Astrocyte of the spinal cord (primary cell): ENCODE results near the gene GALNT12.

Experiments
- DNase-seq: peaks from one replicate; pipeline ENCODE4 v3.0.0; 2011; ENCODE audit warnings: low read depth, low spot score
- H3K4me3 ChIP-seq: 2 replicates; pipeline ENCODE4 v1.5.1; 2011; ENCODE audit warnings: low read depth, mild to moderate bottlenecking, low read length, moderate library complexity
- in situ Hi-C: cut with HindIII; loops from 2 replicates; pipeline ENCODE4 v1.10.0; 2017; ENCODE audit warnings: low sequenced_read_pairs
- TF ChIP-seq, protein P1 (sequence below): IDR thresholded peaks from 2 replicates; pipeline ENCODE4 v1.5.1; 2012; ENCODE audit warnings: low read depth, mild to moderate bottlenecking, low read length, inconsistent platforms

Gene GALNT12

DNA sequence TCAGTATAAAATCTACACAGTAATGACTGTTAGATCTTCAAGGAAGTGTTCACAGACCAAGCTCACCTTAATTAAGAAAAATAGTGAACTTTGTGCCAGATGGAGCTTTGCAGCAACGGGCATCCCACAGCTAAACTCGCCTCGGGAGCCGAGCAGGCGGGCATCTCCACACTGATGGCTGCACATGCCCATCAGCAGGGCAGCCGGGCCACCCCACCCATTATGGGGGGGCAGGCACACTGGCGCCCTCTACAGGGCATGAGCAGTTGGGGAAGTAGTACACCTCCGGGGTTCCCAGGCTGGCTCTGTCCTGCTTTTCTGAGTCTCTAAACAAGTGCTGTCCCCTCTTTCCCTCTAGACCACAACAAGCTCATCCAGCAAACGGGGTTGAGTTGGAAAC lies 32.7 kb upstream of the GALNT12 start:
- no peak overlapping the region for H3K4me3 ChIP-seq
- in situ Hi-C loops, result no loop called here
- TF ChIP-seq, protein P1, sequence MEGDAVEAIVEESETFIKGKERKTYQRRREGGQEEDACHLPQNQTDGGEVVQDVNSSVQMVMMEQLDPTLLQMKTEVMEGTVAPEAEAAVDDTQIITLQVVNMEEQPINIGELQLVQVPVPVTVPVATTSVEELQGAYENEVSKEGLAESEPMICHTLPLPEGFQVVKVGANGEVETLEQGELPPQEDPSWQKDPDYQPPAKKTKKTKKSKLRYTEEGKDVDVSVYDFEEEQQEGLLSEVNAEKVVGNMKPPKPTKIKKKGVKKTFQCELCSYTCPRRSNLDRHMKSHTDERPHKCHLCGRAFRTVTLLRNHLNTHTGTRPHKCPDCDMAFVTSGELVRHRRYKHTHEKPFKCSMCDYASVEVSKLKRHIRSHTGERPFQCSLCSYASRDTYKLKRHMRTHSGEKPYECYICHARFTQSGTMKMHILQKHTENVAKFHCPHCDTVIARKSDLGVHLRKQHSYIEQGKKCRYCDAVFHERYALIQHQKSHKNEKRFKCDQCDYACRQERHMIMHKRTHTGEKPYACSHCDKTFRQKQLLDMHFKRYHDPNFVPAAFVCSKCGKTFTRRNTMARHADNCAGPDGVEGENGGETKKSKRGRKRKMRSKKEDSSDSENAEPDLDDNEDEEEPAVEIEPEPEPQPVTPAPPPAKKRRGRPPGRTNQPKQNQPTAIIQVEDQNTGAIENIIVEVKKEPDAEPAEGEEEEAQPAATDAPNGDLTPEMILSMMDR, result peak; percentile 74
- DNase-seq, result no peak

DNA sequence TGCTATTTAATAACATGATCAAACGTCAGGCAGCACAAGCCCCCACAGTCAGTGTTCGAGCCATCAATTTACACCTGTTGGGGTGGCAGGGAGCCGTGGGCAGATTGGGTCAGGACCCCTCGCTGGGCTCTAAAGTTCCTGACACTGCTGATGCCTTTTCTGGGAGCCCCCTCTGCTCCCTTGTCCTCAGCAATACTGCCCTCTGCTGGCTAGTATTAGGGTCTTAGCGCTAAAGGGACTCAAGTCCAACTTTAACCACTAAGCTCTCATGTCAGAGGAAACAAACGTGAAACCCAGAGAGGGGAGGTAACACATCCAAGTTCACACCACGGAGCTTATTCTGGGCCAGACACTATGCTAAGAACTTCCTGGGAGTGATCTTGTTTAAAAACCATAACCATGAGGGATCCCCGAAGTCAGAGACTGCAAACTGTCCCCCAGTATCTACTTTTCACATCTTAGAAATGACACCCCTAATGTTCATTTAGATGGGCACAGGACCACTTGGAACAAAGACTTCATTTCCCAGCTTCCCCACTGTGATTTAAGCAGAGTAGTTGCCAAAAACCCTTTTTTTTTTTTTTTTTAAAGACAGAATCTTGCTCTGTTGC lies 31.5 kb upstream of the GALNT12 start:
- no peak overlapping the region for H3K4me3 ChIP-seq
- TF ChIP-seq, protein P1, result peak; percentile 80
- DNase-seq, result peak; percentile 73
- in situ Hi-C loops, result no loop called here

DNA sequence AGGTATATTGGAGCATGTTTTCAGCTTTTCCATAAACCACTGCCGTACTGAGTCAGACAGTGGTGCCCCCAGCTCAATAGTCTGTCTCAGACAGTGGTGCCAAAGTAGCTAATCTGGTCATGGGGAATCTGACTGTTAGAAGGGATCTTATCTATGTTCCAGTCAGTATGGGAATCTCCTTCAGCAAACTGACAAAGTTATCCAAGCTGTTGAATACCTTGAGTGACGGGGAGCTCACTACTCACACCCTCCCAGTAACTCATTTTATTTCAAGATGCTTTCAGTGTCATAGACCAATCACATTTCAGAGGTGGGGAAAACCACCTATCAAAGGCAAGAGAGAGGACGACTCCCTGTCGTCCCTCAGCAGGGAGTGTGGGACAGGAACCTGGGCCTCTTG lies 29.9 kb upstream of the GALNT12 start:
- no peak overlapping the region for H3K4me3 ChIP-seq
- TF ChIP-seq, protein P1, result no peak
- in situ Hi-C loops, result no loop called here

DNA sequence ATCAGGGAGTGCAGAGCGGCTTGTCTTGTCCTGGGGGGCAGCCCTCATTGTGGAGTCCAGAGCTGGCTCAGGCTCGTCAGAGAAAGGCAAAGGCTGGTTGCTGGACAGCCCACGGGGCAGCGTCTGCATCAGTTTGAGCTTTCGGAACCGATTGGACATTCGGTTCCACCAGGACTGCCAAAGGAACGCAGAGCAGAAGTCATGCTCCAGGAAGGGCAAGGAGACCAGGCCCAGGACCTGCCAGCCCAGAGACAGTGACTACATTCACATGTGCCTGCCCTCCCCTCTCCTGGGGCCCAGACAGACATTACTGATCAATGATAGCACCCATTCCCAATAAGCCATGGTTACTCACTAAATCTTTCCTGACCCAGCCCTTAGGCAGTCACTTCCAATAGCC lies 29.2 kb upstream of the GALNT12 start:
- in situ Hi-C loops, result no loop called here
- TF ChIP-seq, protein P1, result no peak
- no peak for DNase-seq
- no peak overlapping the region for H3K4me3 ChIP-seq

More for the DNA sequence above, 29.9 kb upstream of the GALNT12 start:
- no peak for DNase-seq

DNA sequence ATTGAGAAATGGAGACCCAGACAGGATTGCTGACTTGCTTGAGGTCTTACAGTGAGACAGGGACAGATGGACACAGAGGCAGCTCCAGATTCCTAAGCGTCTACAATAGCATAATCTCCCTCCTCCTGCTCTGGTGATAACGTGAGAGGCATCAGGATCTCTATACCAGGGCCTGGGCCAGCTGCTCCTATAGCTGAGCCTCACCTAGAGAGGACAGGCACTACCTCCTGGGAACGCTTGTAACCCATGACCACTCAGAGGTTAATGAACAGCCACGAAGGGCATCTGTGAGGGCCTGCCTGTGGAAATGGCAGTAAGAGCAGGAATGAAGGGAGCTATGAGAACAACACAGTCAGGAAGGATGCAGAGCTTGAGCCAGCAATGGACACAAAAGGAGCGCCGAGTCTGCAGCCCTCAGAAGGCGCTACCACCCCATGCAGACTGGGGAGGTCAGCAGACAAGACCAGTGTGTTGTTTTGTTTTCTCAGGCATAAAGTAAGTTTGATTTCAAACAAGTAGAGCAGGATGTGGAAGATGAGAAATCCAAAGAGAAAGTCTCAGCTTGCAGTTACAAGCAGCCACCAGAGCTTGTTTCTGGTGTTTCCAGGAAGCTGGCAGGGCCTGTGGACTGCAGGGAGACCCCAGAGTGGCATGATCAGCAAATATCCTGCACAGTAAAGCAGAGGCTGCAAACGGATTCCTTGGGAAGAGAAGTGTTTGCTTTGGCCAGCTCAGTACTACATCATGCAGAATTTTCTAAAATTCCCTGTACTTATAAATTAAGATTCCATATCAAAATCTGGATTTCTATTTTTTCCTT lies 28.5 kb upstream of the GALNT12 start:
- H3K4me3 ChIP-seq, result no peak overlapping the region
- TF ChIP-seq, protein P1, result no peak
- in situ Hi-C loops, result no loop called here
- DNase-seq, result peak; percentile 35

DNA sequence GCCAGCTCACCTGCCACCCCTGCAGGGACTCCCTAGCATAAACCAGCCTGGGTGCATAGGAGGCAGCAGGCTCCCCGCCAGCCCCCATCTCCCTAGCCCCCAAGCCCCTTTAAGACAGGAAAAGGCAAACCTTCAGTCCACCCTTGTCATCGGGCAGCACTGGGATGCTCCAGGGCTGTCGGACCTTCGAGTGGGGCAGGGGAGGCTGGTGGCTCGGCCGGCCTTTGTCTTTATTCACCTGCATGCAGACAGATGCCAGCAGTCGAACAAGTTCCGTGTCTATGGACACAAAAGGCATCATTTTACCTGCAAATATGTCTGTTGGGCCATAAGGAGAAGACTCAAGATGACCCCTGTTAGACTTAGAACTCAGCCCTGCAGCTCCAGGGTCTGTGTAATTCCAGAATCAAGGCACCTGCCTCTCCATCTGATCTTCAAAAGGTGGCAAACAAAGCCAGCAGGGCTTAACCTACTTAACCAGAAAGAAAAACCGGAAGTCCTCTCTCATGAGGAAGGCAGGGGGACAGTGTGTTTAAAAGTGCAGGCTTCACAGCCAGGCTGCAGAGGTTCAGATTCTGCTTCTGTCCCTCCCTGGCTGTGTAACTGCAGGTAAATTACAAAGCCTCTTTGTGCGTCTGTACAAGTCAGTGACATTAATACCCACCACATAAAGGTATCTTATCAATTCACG lies 27.3 kb upstream of the GALNT12 start:
- no peak for DNase-seq
- in situ Hi-C loops, result no loop called here
- TF ChIP-seq, protein P1, result no peak
- H3K4me3 ChIP-seq, result no peak overlapping the region
